HG03575 (cell line): ENCODE results near the gene MRPL49.
A peak's percentile ranks its signal among the peaks of the same experiment; 100 is the strongest.
"Not testable (repeated sequence)": the region's sequence is repeated elsewhere in the genome, so short reads cannot be mapped to it uniquely, and the experiment has no call there.

Experiments used
- ATAC-seq: cut with Tn5 transposase; IDR thresholded peaks from one replicate; pipeline ENCODE4 v1.9.1; 2021; ENCODE audit not compliant: unreplicated experiment, insufficient number of reproducible peaks, low FRiP score; ENCODE audit errors: extremely low read depth

Gene MRPL49

DNA sequence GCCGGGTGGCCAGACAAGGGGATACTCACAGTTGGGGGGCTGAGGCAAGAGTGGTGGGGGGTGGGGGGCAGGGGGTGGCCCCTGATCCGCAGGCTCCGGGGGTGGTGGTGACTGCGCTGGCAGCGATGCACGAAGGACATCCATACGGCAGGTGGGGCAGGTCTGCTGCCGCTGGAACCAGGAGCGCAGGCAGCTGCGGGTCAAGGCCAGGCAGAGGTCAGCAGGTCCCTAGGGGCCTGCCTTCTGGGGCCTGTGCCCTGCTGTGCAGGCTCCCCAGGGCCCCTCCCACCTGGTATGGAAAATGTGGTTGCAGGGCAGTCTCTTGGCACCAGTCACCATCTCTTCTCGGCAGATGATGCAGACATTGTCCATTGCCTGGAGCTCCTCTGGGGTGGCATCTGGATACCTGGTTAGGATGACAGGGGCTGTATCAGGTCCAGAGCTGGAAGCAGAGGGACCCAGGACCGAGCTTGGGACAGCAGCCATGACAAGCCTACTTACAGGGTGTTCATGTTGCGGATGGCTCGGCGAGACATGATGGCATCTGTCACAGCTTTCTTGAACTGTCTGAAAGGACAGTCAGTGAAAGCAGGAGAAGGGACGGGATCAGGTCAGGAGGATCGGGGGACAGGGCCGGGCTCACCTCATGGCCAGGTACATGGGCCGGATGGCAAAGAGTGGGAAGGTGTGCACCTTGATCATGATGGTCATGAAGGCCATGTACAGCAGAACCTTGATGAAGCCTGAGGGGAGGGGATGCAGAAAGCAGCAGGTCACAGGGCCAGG, 8.7 kb downstream of the MRPL49 start:
- ATAC-seq, result no peak

DNA sequence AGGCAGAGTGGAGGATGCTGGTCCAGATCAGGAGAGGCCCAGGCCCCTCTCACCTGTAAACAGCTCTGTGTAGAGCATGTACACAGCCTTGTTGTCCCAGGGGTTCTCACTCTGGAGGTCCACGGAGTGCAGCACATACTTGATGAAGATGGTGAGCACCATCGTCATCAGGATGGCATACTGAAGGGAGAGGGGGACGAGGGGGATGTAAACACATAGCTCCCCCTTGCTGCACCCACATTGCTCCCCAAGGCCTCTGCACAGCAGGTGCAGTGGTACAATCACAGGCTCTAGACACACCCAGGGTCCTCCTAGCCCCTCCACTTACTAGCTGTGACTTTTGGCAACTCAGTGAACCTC, 9.3 kb downstream of the MRPL49 start:
- ATAC-seq, result no peak

DNA sequence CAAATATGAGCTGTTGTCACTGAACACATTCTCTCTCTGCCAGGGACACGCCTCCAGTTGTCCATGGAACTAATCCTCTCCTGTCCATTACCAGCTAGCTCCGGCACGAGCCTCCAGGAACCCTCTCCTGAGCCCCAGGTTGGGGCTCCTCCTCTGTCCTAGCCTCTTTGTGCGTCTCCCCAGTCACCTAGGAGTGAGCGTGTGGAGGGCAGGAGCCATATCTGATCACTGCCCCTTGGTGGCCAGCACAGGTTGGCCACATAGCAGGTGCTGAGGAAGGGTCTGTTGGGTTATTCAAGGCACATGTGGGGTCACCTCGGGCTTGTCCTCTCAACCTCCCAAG, 9.7 kb downstream of the MRPL49 start:
- ATAC-seq, result no peak

GRCh38 chr11:65132238-65132987, 10.3 kb downstream of the MRPL49 start:
- no peak for ATAC-seq

DNA sequence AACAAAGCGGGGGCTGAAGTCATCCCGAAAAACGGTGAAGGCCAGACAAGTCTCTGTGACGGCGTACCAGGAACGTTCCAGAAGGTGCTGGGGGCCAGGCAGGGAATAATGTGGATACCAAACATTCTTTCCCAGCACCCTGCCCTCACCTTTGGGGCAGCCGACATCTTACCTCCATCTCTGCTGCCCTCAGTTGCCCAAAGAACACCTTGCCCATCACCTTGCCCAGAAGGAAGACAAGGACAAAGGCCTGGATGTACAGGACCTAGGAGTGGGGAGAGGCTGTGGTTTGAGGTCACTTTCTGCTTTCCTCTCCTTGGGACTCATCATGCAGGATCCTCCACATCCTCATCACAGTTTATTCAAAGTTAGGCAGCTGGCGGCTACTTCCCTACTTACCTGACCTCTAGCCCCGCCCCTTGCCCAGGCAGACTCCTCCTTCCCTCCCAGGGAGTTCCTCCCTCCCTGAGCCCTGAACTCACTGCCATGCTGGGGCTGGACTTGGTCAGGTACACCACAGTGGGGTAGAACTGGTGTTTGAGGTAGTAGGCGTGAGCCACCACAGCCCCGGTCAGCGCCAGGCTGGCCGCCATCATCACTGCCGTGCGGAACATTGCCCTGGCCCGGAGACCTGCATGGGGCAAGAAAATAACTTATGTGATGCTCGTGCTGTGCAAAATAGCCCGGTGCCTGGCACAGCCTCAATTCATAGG, 11.0 kb downstream of the MRPL49 start:
- ATAC-seq, result no peak

- ATAC-seq, result no peak
Observed at GRCh38 chr11:65133724-65134123, 11.6 kb downstream of the MRPL49 start.

DNA sequence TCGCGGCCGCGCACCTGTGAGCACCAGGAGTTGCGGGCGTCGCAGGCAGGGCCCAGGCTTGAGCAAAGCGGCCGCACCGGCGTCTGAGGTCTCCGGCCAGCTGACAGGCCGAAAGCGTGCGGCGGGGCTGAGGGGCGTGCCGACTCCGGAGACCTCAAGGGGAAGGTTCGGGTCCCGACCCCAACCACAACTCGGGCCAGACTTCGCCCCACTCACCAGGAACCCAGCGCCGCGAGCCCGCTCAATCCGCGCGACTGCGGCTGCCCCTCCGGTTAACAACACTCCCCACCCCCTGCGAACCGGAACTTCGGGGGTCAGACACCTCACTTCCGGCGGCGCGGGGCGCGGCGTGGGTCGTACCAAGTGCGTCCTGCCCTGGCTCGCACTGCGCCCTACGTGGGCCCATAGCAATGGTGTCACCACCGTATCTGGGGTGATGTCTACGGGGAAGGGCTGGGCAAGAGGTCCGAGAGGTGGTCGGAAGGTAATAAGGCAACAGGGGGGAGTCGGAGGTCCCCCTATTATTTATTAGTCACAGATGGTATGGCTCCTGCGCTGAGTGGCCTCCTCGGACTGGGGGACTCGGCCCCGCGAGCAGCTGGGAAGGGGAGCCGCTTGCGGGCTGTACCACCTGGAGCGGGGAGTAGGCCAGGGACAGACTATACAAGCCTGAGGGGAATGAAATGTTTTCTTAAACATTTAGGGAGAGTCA, 12.3 kb downstream of the MRPL49 start, which contains the start of gene SYVN1:
Gene SYVN1, minus strand, starts transcription at position 280 of the 712 bp plus-strand sequence. CDS start 918 bp downstream, outside the sequence.
- peak; percentile 25 for ATAC-seq

GRCh38 chr11:65134952-65135632, 13.0 kb downstream of the MRPL49 start:
- peak; percentile 26 for ATAC-seq

DNA sequence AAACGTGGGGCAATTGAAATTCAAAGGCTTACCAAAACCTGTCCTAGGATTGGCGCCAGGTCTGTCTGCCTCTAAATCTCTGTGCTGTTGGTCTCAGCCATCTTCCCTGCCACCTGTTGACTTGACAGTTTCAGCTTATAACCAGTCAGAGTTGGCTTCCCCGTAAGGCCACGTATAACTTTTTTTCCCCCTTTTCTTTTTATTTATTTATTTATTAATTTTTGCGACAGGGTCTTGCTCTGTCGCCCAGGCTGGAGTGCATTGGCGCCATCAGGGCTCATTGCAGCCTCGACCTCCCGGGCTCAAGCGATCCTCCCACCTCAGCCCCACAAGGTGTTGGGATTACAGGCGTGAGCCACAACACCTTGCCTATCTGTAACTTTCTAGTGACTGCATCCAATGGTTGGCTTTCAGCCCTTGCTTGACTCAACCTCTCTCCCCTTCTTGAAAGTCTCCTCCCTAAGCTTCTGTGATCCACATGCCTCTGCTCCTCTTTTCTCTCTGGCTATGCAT, 13.6 kb downstream of the MRPL49 start:
- ATAC-seq, result no peak

- no peak for ATAC-seq
Observed at GRCh38 chr11:65136515-65137096, 14.5 kb downstream of the MRPL49 start.

DNA sequence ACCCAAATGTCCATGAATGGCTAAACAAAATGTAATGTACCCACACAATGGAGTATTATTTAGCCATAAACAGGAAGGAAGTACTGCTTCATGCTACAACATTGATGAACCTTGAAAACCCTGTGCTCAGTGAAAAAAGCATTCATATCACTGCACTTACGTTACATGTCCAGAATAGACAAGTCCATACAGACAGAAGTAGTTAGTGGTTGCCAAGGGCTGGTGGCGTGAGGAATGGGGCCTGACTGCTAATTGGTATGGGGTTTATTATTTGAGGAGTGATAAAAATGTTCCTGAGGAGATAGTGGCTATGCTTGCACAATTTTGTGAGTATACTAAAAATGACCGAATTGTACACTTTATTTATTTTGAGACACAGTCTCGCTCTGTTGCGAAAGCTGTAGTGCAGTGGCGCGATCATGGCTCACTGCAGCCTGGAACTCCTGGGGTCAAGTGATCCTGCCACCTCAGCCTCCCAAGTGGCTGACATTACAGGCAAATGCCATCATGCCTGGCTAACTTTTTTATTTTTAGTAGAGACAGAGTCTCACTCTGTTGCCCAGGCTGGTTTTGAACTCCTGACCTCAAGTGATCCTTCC, 19.9 kb downstream of the MRPL49 start:
- ATAC-seq, result no peak

- no peak for ATAC-seq
Observed at GRCh38 chr11:65147352-65148075, 25.4 kb downstream of the MRPL49 start.

GRCh38 chr11:65148657-65149056, 26.5 kb downstream of the MRPL49 start:
- no peak for ATAC-seq

DNA sequence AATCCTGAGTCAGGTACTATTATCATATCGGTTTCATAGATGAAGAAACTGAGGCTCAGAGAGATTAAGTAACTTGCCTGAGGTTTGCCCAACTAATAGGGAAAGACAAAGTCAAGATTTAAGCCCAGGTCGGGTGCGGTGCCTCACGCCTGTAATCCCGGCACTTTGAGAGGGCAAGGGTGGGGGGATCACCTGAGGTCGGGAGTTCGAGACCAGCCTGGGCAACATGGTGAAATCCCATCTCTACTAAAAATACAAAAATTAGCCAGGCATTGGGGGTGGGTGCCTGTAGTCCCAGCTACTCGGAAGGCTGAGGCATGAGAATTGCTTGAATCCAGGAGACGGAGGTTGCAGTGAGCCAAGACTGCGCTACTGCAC, 28.0 kb downstream of the MRPL49 start:
- not testable (repeated sequence) for ATAC-seq

DNA sequence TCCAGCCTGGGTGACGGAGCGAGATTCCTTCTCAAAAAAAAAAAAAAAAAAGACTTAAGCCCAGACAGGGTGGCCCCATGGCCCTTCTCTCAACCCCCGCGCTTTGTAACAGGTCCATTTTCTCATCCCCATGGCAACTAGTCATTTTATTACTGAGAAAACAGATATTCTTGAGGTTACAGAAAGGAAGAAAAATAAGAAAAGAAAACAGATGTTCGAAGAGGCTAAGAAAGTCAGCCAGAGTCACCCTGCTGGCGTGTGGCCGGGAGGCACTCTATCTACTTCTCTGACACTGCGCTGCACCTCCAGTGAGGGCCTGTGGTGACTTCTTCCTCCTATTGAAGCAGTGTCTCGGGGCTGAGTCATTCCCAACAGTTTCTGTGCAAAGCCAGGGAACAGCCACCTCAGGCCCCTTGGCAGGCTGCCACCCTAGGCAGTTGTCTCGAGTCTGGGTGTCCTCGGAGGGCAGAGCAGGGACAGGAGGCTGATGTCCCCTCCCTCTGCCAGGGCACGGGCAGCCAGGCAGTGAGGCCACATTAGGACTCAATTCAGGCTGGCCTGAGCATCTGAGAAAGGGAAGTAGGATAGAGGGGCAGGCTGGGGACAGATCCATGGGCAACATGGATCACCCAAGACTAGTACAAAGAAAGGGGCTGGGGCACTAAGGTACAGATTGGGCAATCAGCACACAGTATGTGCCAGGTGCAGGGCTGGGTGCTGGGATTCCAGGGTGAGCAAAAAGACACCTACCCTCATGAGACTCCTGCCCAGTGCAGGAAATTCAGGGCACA, 28.6 kb downstream of the MRPL49 start:
- ATAC-seq, result no peak

- ATAC-seq, result no peak
Observed at GRCh38 chr11:65151331-65151899, 29.3 kb downstream of the MRPL49 start.
